Middle frontal gyrus (tissue), 1 donor: ENCODE measurements around the gene NTRK2.

Experiments used
- DNase-seq: peaks from one replicate; pipeline ENCODE4 v3.0.0-alpha.2; 2015; ENCODE audit warnings: low spot score; ENCODE audit errors: extremely low spot score

Gene NTRK2

DNA sequence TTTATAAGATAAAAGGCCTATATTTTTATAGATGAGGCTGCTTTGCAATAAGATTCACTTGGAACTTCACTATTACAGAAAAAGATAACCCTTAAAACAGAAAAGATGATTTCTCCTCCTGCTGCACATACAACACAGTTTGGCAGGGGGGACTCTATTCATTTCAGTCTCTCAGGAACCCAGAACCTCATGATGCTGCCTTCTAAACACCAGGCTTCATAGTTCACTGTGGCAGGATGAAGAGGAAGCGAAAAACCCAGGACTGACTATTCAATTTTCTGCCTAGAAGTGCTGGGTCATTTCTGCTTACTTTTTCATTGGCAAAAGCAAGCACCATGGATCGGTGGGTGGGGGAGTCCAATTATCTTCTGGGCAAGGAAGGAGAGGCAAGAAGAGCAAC lies 179.5 kb downstream of the NTRK2 start:
- DNase-seq: no peak

DNA sequence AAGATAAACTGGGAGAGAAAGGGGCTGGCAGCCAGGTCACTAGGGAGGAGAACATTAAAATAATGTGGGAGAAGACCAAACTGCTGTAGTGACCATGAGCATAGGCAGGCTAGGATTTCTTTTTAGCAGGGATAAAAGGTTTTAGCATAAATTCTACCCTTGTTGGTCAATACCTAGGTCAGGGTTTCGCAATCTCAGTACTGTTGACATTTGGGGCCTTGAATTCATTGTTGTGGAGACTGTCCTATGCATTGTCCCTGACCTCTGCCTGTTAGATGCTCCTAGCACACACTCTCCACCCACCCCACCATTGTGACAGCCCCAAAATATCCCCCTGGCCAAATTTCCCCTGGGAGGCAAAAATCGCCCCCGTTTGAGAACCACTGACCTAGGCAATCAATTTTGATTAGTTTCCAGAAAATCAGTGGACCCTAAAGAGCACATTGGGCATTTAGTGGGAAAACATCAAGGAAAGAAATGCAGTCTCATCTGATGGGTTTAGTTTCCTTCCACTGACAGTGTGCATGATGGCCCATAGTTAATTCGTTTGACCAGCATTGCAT lies 181.4 kb downstream of the NTRK2 start:
- no peak for DNase-seq

DNA sequence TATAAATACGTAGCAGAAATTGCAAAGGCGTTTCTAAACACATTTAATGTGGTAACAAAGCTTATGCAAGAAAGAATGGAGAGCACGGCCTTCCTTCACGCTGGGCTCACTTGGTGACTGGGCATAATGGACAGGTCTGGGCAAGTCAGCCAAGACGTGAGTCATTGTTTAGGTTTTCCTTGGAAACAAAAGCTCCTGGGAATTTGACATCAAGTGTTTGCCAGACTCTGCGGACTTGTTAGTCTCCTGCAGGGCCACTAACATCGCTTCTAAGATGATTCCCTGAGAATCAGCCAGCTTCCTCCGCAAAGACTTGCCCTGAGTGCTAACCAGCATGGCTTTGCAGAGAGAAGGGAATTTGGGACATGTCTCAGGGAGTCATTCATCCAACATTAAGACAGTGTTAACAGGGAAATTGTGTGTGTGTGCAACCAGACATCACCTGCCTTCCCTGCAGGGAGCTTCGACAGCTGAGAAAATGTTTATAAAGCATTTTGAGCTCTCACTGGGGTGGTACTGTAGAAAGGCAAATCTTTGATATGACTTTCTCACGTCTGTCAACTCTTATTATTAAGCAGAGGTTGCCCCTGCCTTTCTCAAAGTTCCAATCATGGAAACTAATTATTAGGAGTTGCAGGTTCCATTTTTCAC lies 182.5 kb downstream of the NTRK2 start:
- no peak for DNase-seq

DNA sequence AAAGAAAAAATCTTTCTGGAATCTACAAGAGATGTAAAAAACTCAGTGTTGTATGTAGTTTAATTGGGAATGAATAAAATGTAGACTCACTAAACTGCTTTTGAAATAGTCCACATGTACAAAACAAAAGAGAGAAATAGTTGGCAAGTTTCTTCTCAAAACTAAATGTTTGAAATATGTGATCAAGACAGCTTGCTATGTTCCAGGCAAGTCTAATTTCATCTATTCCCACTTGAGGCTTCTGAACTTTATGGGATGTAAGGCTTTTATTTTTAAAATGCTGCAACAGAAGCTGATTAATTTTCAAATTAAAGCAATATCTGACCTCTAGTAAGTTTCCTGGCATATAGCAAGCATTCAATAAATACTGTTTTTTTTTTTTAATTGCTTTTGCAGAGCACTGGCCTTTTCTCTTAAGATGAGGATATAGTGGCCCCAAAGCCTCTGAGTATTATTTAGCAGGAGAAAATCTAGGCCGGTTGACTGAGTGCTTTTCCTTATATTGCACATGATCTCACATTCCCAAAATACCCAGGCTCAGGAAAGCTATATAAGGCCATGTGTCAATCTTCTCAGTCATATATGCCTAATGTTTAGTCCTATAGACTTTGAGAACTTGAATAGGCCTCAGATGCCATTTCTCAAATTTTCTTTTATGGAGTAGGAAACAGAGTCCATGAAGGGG lies 183.2 kb downstream of the NTRK2 start:
- DNase-seq: no peak

DNA sequence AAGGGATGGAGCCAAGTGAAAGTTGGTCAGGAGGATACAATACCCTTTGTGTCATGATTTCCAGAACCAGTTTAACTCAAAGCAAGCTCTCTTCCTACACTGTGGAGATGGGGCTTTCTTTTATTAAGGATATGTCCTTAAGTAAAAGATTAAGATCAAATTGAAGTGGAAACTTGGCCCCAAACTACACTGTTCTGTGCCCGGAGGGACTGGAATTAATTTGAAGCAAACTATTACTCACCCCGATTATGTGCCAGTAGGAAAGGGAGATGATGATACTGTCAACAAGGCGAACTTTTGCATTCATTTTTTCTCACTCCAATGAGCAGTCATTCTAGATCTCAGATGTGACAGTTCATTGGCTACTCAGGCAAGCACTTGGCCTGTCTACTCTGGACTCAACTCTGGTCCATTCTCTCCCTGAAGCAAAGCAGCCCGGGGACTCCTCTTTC lies 186.7 kb downstream of the NTRK2 start:
- DNase-seq: no peak

DNA sequence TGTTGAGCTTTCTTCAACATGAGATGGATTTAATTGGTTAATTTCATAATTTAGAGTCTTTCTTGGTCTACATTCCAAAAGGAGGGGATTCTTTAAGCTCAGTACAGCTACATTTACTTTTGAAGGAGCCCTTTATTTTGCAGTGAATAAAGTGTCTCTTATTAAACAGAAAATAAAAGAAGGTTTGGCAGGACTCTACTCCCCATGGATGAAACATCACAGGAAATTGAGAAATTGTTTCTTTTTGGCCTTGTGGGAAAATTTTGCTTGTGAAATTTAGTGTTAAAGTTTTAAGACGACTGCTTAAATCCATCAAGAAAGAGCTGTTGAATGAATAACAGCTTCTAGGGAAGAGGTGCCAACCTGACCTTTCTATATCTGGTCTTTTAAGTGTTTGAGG lies 187.7 kb downstream of the NTRK2 start:
- no peak for DNase-seq

DNA sequence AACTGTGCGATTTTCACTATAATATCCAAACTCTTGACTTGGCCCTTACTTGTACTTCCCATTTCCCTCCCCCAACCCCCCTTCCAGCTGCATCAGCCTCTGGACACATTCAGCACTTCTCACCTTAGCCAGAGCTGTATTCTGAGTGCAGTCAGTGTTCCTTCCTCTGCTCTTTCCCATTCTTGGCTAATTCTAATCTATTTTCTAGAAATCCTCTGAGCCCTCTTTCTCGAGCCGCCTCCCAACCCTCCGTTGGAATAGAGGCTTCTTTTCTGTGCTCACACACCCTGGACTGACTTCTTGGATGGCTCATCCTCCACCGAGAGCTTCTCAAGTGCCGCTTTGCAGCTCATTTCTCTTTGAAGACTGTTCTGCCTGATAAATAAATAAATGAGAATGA lies 188.8 kb downstream of the NTRK2 start:
- DNase-seq: no peak

DNA sequence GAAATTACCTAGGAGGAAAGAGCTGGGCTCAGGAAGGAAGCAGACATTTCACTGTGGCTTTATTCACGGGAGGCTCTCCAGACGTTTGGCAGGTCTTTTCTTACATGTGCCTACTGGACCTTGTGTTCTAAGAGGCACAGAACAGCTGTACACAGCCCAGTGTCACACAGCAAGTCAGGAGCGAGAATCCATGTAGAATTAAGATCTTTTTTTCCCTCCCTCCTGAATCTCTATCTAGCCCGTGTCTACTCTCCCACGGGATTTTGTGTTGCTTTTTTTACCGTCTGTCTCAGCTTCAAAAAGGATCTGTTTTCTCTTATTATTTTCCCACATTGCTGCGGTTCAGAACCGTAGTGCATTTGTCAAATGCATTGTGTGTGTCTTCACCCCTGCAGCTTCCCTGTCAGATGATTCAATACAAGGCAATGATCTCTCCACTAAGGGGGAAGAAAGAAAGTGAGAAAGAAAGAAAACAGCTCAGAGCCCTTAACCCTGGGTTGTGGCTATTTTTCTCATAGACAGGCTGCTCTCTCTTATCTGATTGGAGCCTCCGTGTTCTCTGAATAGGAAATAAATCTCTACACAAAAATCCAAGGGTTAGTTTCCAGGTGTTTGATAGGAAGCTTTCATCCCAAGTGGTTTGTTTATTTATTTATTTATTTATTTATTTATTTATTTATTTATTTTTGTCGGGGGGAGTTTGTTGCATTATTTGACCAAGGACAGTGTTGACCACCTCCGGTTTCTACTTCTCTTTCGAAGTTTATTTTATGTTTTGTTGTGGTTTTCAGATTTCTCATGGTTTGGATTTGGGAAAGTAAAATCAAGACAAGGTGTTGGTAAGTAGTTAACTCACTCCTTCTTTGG lies 191.0 kb downstream of the NTRK2 start:
- DNase-seq: no peak

DNA sequence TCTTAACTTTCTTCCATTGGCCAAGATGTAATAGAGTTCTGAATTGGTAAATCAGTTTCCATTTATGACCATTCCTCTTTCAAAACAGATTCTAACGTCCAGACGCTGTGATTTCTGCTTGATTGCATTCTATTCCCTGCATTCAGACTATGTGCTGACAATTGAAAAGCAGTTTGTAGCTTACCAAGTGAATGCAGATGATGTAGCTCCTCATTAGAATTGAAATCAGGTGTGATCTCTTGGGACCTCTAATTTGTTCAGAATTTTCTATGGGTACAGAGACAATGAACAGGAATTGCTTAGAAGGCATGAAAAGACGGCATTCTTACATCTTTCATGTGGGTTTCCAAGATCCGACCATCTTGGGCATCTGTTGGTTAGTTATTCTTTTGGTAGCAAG lies 191.9 kb downstream of the NTRK2 start:
- DNase-seq: no peak

DNA sequence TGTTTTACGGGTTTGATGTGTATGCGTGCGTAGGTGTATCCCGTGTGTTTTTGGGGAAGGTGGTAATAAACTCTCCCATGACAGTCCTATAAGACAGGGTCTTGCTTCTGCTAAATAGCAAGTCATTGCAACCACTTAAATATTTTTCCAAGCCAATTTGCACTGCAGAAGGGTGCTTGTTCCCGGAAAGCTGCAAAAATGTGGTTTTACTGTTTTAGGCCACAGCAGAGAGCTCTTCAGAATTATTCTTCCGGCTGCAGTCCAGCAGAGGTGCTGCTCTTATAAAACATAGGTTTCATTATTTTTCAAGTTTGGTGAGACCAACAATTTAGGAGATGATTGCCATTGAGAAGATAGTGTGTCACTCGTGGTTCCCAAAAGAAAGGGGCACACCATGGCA lies 192.8 kb downstream of the NTRK2 start:
- DNase-seq: no peak

DNA sequence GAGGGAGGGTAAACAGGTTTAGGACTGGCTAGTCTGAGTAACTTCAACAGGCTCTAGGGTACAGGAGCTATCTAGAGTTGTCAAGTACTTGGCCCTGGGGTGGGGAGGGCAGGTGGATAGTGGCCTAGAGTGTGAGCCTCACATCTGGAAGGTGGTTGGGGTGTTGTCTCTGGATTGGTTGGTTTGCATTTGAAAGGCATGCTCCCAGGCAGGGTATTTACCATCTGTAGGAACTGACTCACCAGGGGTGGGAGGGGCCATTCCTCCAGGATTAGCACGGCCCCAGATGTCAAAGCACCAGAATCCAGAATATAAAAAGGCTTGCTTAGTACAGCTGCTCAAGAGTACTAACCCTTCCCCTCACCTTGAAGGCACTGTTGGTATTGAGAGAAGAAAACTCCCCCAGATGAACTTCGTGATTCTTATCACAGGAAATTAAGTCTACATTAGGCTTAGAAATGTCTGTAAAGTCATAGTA lies 193.3 kb downstream of the NTRK2 start:
- DNase-seq: no peak

DNA sequence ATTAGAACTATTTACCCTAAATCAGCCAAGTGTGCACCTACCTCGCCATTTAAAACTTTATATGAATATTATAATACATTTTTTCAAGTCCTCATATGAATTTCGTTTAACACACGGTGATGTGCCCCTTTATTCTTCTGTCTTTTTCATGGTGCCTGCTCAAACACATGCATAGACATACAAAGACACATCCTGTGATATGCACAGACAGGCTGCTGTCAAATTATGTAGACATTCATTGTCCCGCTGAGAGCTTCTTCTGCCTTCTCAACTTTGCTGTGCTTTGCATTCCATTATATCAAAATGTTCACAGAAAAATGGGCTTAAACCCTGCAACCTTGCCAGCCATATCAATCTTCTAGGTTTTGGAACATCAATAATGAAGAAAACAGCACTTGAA lies 193.8 kb downstream of the NTRK2 start:
- DNase-seq: no peak

DNA sequence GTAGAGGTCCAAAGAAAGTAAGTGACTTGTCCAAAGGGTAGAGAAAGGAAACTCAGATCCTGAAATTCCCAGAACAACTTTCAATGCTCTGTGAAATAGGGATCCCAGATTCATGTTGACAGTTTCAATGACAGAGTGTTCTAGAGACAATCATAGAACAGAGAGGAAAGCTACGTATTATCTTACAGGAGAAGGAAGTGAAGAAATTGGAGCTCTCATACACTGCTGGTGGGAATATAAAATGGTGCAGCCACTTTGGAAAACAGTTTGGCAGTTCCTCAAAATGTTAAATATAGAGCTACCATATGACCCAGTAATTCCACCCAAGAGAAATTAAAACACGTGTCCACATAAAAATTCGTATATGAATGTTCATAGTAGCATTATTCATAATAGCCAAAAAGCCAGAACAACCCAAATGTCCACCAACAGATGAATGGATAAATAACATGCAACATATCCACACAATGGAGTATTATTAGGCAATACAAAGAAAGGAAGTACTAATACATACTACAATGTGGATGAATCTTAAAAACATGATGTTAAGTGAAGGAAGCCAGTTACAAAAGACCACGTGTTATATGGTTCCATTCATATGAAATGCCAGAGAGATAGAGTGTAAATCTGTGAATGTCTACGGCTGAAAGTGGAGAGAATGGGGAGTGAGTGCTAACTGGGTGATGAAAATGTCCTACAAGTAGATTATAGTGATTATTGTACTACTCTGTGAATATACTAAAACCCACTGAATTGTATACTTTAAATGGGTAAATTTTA lies 197.1 kb downstream of the NTRK2 start:
- no peak for DNase-seq

DNA sequence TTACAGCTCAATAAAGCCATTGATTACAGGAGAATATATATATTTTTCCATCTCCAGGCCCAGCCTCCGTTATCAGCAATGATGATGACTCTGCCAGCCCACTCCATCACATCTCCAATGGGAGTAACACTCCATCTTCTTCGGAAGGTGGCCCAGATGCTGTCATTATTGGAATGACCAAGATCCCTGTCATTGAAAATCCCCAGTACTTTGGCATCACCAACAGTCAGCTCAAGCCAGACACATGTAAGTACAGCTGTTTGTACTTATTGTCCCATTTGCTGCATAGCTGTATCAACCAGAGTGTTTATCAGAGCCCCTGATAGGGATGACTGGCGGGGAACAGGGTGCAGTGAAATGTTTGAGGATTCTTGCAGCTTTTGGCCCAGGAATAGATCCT lies 197.7 kb downstream of the NTRK2 start:
- DNase-seq: no peak

DNA sequence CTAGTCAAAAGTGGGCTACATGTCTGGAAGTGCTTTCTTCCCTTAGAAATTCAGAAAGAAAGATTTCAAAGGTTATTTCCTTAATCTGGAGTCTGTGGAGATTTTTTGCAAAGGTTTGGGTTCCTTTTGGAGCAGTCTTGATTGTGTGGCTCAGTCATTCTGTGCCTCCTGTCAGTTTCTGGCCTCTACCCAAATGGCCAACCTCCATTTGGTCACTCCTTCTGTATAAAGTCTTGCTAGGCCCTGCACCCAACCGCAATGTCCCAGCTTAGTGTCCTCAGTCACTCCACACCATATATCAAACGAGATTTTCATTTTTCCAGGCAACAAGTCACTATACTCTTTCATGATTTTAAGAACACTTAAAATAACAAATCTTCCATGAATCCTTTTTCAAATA lies 199.6 kb downstream of the NTRK2 start:
- no peak for DNase-seq

DNA sequence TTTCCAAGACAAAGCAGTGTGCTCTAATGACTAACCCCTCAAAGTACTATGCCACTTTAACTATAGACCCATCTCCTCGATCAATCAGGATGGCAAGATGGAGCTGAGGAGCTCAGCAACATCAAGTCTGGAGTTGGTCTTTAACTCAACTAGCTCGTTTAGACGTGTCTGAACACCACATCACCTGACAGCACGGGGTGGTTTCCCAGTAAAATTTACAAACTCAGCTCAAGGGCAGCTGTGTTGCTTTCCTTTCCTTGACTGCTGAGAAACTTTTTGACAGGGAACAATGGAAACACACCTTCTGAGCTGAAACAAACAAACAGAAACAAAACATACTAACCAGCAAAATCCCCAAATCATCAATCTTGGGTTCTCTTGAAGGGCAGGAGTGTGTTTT lies 202.5 kb downstream of the NTRK2 start:
- DNase-seq: no peak

DNA sequence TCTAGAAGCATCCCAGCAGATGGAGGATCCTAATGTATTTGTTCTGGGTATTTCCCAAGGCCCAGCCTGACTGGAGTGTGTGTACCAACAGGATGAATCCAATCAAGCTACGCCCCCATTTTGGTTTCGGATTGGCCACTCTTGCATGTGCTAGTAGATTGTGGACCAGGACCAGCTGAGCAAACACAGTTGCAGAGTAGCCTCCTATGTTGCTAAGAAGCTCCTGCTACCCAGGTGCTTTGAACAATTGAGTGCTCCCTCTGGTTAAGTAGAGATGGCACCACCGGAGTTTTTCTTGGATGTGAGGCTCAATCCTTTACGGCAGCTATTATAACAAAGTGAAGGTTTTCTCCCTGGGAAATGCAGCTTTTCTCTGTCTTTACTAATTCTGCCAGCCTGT lies 204.5 kb downstream of the NTRK2 start:
- no peak for DNase-seq

DNA sequence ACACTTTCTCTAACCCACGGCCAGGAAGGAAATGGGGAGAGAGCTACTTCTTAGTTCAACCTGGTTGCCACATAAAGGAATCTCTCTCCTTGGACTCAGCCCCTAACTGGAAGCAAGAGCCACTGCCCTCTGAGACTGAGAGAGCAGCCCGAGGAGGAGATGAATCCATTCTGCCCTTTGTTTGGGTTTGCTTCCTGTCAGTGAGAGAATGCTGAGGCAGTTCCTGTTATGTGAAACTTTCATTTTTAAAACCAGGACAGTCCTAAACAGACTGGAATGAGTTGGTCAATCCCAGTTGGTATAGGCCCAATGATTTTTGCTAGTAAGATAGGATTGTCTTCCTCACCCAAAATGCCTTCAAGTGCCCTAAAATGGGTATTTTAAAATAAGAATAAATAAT lies 205.1 kb downstream of the NTRK2 start:
- DNase-seq: no peak

DNA sequence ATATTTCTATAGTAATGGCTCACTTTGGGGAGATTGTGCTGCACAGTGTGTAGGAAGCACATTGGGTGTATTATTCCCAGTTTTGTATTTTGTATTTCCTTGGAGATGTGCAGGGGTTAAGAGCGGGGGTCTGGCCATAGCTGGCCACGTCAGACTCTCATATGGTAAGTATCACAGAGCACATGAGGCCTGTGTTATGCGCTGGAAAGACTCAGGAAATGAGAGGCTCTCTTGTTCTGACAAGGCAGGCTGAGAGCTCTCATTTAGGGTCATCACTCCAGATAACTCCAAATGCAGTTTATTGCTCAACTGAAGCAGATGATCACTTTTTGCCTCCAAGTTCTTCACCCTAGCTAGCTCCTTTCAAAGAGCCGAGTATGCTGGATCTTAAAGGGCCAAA lies 205.7 kb downstream of the NTRK2 start:
- no peak for DNase-seq

DNA sequence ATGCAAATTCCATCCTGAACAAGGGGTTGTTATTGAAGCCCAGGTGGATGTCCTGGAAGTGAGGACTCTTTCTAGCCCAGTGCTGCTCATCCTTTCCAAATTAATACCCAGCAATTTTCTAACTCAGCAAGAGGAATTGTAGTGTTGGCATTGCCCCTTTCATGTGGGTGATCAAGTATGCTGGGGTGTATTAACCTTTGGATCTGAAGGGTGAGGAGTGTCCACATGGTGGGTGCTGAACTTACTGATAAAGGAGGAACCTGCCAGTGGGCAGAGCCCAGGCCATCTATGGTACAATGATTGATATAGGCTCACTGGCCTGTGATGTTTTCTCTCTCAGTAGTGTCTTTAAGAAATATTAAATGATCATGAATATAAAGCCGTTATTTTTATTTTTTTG lies 210.1 kb downstream of the NTRK2 start:
- no peak for DNase-seq

DNA sequence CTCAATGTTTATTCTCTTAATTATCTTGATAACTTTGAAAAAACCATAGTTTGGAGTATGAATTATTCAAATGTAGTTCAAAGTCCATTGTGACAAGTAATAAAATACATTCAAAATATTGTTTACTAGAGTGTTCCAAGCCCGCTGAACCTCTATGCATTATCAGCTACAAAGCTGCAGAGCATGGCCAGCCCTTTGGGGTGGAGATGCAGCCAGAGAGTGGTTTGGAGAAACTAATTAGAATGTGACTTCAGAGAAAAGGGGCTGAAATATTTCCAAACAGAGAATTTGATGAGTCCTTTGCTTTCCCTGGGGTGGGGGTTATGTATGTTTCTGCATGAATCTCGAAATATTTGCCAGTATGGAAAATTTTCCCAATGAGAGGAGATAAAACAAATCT lies 211.3 kb downstream of the NTRK2 start:
- no peak for DNase-seq
